AG04450 (cell line): ENCODE results near the gene TAS1R2. TPM values are rescaled to one million over a fixed set of nuclear protein-coding genes. Genes with fewer than 3 reads are reported as not detected.

Experiments
- CTCF ChIA-PET: fragments of 300-600, 350-600 bp; formaldehyde crosslinking; extraction: SDS; loops from one replicate; lab custom pipeline; 2022; ENCODE audit warnings: antibody characterized with exemption, inconsistent platforms; lab: Charles Lee
- POLR2A ChIA-PET: fragments of 350-600 bp; formaldehyde crosslinking; extraction: SDS; loops from one replicate; lab custom pipeline; 2021; ENCODE audit warnings: antibody characterized with exemption, inconsistent platforms; lab: Yijun Ruan, JAX
- DNase-seq: peaks from one replicate; pipeline ENCODE4 v3.0.0-alpha.2; 2011; ENCODE audit warnings: low read depth, low spot score
- H3K27ac ChIP-seq: one replicate; pipeline ENCODE4 v1.5.1; 2012; ENCODE audit warnings: low read depth, low read length, control low read depth
- H3K27me3 ChIP-seq: one replicate; pipeline ENCODE4 v1.6.0; 2012; ENCODE audit warnings: low read length; ENCODE audit not compliant: control insufficient read depth, insufficient read depth
- H3K4me3 ChIP-seq: 2 replicates; pipeline ENCODE4 v1.5.1; 2011; ENCODE audit warnings: mild to moderate bottlenecking, low read depth, low read length, control low read depth
- H3K9me3 ChIP-seq: 2 replicates; pipeline ENCODE4 v1.5.1; 2012; ENCODE audit warnings: low read length; ENCODE audit not compliant: control insufficient read depth, insufficient read depth
- polyA plus RNA-seq: library from polyadenylated mRNA; depleted of rRNA; stranded (reverse); fragments of >200 nt; gene quantifications from 2 replicates; pipeline ENCODE4 v1.2.3, GENCODE V29; 2011
- TF ChIP-seq, protein P1 (sequence below): IDR thresholded peaks from 2 replicates; pipeline ENCODE4 v1.5.1; 2011; ENCODE audit warnings: low read depth, low read length, control low read depth, inconsistent platforms

TAS1R2 gene
- polyA plus RNA-seq, 1 experiment: not detected

DNA sequence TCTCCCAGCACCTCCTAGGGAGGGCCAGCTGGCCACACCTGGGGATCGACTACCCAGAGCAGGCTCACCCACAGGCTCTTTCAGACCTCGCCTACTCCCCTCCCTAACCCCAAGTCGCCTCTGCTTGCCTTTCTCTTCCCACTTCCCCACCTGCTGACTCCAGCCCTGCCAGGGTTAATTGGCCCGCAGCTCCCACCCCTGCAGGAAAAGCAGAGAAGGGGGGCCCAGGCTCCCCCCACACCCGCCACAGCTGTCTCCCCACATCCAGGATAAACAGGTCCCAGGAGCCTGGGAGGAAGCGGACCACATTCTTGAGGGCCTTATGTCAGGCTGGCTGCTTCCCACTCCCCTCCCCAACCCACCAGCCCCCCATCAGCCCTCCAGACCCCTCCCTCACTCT lies 45.0 kb downstream of the TAS1R2 start:
- Histone ChIP-seq H3K9me3 (no peaks in the 10 kb centered on the region), H3K4me3 (no peak overlapping the region), H3K27ac (no peak overlapping the region), H3K27me3 (peaks cover 8% of the 10 kb centered on the region)
- TF ChIP-seq, protein P1, sequence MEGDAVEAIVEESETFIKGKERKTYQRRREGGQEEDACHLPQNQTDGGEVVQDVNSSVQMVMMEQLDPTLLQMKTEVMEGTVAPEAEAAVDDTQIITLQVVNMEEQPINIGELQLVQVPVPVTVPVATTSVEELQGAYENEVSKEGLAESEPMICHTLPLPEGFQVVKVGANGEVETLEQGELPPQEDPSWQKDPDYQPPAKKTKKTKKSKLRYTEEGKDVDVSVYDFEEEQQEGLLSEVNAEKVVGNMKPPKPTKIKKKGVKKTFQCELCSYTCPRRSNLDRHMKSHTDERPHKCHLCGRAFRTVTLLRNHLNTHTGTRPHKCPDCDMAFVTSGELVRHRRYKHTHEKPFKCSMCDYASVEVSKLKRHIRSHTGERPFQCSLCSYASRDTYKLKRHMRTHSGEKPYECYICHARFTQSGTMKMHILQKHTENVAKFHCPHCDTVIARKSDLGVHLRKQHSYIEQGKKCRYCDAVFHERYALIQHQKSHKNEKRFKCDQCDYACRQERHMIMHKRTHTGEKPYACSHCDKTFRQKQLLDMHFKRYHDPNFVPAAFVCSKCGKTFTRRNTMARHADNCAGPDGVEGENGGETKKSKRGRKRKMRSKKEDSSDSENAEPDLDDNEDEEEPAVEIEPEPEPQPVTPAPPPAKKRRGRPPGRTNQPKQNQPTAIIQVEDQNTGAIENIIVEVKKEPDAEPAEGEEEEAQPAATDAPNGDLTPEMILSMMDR: no peak
- CTCF ChIA-PET: interaction anchor here (7.1 kb wide), 1 partner anchor 217 kb away, joined by 43 read pairs; no protein-coding TSS in a partner anchor
- POLR2A ChIA-PET: no interaction called here
- DNase-seq: no peak

DNA sequence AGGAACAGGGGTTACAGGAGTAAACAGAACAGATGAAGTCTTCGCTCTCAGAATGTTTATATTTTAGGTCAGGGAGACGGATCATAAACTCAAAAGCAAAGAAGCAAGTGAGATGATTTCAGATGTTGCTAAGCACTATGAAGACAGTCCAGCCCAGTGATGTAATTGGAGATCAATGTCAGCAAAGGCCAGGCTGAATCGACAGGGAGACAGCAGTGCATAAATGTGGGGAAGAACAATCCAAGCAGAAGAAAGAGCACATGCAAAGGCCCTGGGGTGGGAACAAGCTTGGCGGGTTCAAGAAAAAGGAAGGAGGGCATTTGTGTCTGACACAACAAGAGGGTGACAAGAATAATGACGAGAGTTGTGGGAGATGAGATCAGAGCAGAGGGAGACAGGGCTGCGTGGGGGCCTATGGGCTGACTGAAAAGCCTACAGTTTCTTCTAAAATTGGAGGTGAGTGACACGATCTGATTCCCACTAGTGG lies 47.0 kb downstream of the TAS1R2 start:
- ChIA-PET CTCF (no interaction called here), POLR2A (no interaction called here)
- Histone ChIP-seq H3K9me3 (no peaks in the 10 kb centered on the region), H3K27me3 (peaks cover 8% of the 10 kb centered on the region), H3K4me3 (no peak overlapping the region), H3K27ac (no peak overlapping the region)
- TF ChIP-seq, protein P1: no peak
- no peak for DNase-seq

DNA sequence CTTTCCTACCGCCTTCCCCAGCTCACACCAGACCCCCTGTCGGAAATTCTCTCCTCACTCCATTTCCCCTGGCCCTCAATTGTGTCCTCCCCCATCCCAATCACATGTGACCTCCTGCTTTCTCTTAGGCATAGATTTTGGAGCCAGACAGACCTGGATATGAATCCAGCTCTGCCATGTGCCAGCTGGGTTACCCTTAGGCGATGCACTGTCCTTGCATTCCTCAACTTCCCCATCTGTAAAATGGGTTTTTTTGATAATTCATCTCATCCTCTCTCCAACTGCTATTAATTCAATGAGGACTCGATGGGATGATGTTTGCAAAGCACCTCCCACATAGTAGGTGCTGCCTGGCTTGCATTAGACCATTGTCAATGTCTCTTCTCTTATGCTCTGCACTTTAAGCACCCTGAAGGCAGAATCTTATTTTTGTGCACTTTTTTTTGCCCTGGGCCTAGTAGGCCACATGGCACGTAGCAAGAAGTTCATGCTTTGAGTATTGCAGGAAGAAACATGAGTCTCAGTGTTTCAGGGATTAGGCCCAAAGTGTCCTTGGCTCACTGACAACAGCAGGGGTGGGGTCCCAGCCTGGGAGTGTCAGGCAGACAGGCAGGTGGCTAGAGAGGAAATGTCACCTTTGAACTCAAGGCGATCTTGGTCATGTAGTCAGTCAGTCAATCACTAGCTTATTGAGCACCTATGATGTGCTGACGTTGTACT lies 47.6 kb downstream of the TAS1R2 start:
- ChIA-PET CTCF (no interaction called here), POLR2A (no interaction called here)

DNA sequence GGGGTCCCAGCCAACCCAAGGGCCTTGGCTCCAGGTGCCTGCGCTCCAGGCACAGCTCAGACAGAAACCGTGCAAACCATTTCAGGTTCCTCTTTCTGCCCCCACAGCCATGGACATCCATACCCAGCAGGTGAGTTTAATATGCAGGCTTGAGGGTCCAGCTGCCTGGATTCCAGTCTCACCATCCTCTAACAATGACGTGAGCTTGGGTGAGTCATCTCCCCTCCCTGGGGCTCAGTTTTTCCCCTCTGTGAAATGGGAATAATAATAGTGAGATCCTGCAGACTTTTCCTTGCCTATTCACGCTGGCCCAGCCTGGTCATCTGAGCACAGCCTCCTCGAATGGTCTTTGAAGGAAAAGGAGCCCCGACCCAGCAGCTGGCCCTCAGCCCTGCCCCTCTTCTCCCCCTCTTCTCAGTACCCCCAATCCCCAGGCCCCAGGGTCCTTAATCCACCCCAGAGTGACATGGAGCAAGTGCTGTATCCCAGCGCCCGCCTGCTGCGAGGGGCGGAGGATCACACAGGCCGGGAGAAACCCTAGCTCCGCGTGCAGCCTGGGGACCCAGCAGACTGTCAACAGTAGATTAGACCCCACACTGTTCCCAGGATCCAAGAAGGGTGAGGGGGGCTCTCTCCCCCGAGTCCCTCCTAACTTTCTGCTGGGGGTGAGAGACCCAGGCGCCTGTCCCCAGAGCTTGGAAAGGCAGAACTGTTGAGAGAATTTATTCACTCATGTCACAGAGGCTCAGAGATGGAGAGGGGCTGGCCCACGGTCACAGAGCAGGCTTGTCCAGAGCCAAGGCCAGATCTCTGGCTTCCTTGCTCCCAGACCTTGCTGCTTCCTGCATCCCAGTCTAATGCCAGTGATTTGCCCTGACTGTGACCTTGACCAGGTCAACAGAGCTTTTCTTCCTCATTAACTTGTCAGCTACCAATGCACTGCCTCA lies 49.2 kb downstream of the TAS1R2 start:
- DNase-seq: no peak
- TF ChIP-seq, protein P1: no peak
- no peak overlapping the region for H3K27ac ChIP-seq
- CTCF ChIA-PET: interaction anchor here (0.9 kb wide), 1 partner anchor 11 kb away, joined by 4 read pairs; no protein-coding TSS in a partner anchor
- H3K4me3 ChIP-seq: no peak overlapping the region
- POLR2A ChIA-PET: no interaction called here
- no peaks in the 10 kb centered on the region for H3K9me3 ChIP-seq
- H3K27me3 ChIP-seq: peaks cover 7% of the 10 kb centered on the region

More for the DNA sequence above, 47.6 kb downstream of the TAS1R2 start:
- Histone ChIP-seq H3K4me3 (no peak overlapping the region), H3K27me3 (peaks cover 8% of the 10 kb centered on the region), H3K27ac (no peak overlapping the region), H3K9me3 (no peaks in the 10 kb centered on the region)
- TF ChIP-seq, protein P1: no peak
- no peak for DNase-seq

DNA sequence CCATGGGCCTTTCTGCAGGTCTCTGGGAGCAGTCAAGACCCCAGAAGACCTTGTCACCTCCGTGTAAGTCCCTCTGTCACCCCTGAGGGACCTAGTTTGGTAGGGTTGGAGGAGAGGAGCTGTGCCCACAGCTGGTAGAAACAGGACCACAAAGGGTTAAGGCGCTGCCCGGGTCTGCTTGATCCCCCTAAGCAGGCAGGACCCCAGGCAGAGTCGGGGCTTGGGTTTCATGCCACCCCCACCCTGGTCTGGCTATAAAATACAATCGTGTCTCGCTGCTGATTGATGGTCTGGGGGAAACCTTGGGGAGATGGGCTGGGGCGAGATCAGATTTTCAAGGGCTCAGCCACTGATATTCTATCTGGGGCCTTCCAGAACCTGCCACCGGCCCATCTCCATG lies 50.9 kb downstream of the TAS1R2 start:
- DNase-seq: no peak
- ChIA-PET CTCF (no interaction called here), POLR2A (no interaction called here)
- H3K27ac ChIP-seq: no peak overlapping the region
- peaks cover 10% of the 10 kb centered on the region for H3K27me3 ChIP-seq
- no peak overlapping the region for H3K4me3 ChIP-seq
- no peaks in the 10 kb centered on the region for H3K9me3 ChIP-seq
- TF ChIP-seq, protein P1: no peak
